A673 (cell line): ENCODE results near the gene CIDEA.
"Not testable (repeated sequence)": the region's sequence is repeated elsewhere in the genome, so short reads cannot be mapped to it uniquely, and the experiment has no call there.

Experiments used
- EZH2 ChIP-seq: fragments of 200-600 bp; sonication (generic); IDR thresholded peaks from 2 replicates; pipeline ENCODE4 v1.6.1; 2017; ENCODE audit warnings: borderline replicate concordance, low read depth, mild to moderate bottlenecking, mixed read lengths, antibody characterized with exemption, low read length; ENCODE audit not compliant: poor library complexity, severe bottlenecking
- TF ChIP-seq, protein P1 (sequence below): fragments of 300-800, 200-600 bp; sonication (generic); conservative IDR thresholded peaks from 2 replicates; pipeline ENCODE4 v1.5.1; 2017; ENCODE audit warnings: low read depth, mild to moderate bottlenecking, antibody characterized with exemption, low read length, moderate library complexity, mixed read lengths

DNA sequence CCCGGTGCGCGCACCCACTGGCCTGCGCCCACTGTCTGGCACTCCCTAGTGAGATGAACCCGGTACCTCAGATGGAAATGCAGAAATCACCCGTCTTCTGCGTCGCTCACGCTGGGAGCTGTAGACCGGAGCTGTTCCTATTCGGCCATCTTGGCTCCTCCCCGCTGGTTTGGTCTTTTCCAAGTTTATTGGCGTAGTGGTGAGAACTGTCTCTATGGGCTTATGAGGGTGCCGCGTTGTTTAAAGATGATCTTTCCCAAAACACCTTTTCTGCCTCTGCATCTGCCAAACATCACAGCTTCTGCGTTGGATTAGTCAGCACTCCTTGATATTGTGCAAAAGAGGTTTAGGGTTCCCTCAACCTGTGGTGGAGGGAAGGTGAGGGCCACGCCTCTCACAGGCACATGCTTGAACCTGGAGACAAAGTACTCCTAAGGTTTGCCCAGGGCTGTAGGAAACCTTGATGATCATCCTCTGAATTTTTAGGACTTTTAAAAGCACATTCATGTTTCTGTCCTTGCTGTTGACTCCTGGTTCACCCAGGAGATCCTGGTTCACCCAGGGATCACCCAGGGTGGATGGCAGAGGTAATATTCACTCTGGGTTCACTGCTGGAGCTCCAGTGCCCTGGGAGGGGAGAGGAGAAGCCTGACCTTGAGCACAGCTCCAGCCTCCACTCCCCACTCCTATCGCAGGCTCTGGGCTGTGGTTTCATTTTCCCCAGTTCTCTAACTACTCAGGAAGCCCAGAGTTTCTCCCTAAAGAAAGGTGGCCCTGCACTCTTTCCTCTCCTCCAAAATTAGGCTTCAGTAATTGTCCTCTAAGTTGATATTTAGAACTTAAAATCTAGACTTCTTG is 45.6 kb upstream of the CIDEA start:
- TF ChIP-seq, protein P1, sequence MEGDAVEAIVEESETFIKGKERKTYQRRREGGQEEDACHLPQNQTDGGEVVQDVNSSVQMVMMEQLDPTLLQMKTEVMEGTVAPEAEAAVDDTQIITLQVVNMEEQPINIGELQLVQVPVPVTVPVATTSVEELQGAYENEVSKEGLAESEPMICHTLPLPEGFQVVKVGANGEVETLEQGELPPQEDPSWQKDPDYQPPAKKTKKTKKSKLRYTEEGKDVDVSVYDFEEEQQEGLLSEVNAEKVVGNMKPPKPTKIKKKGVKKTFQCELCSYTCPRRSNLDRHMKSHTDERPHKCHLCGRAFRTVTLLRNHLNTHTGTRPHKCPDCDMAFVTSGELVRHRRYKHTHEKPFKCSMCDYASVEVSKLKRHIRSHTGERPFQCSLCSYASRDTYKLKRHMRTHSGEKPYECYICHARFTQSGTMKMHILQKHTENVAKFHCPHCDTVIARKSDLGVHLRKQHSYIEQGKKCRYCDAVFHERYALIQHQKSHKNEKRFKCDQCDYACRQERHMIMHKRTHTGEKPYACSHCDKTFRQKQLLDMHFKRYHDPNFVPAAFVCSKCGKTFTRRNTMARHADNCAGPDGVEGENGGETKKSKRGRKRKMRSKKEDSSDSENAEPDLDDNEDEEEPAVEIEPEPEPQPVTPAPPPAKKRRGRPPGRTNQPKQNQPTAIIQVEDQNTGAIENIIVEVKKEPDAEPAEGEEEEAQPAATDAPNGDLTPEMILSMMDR = not testable (repeated sequence)
- not testable (repeated sequence) for TF ChIP-seq EZH2
